IPS-18a (cell line): ENCODE data around the gene EHMT1.
"Not testable (repeated sequence)": the region's sequence is repeated elsewhere in the genome, so short reads cannot be mapped to it uniquely, and the experiment has no call there.

Experiments used
- H3K27ac ChIP-seq: one replicate; pipeline ENCODE4 v1.5.1; 2013; ENCODE audit warnings: low read length
- H3K27me3 ChIP-seq: one replicate; pipeline ENCODE4 v1.6.1; 2013; ENCODE audit warnings: mild to moderate bottlenecking, low read length; ENCODE audit not compliant: control insufficient read depth, insufficient read depth
- H3K36me3 ChIP-seq: one replicate; pipeline ENCODE4 v1.6.1; 2013; ENCODE audit warnings: low read depth, low read length; ENCODE audit not compliant: control insufficient read depth
- H3K4me1 ChIP-seq: one replicate; pipeline ENCODE4 v1.6.1; 2013; ENCODE audit warnings: low read depth, low read length; ENCODE audit not compliant: control insufficient read depth
- H3K4me3 ChIP-seq: one replicate; pipeline ENCODE4 v1.5.1; 2013; ENCODE audit warnings: low read length
- H3K9ac ChIP-seq: one replicate; pipeline ENCODE4 v1.6.1; 2013; ENCODE audit warnings: mild to moderate bottlenecking, low read length, moderate library complexity
- H3K9me3 ChIP-seq: one replicate; pipeline ENCODE4 v1.6.1; 2013; ENCODE audit warnings: low read depth, low read length; ENCODE audit not compliant: control insufficient read depth

The EHMT1 gene

GRCh38 chr9:137721899-137722298, 103.1 kb downstream of the EHMT1 start:
- H3K4me3 ChIP-seq = no peak overlapping the region
- no peak overlapping the region for H3K27ac ChIP-seq
- H3K27me3 ChIP-seq = no peaks in the 10 kb centered on the region
- H3K36me3 ChIP-seq = peaks cover 30% of the 10 kb centered on the region
- H3K9me3 ChIP-seq = no peaks in the 10 kb centered on the region
- no peak overlapping the region for H3K9ac ChIP-seq
- peaks cover 7% of the 10 kb centered on the region for H3K4me1 ChIP-seq

- Histone ChIP-seq H3K36me3 (peaks cover 28% of the 10 kb centered on the region), H3K27ac (no peak overlapping the region), H3K27me3 (no peaks in the 10 kb centered on the region), H3K9me3 (no peaks in the 10 kb centered on the region), H3K9ac (no peak overlapping the region), H3K4me1 (peaks cover 7% of the 10 kb centered on the region), H3K4me3 (no peak overlapping the region)
These were observed 103.7 kb downstream of the EHMT1 start for GRCh38 chr9:137722481-137722880.

- Histone ChIP-seq H3K27ac (peak overlapping the region; percentile 85), H3K36me3 (peaks cover 29% of the 10 kb centered on the region)
- H3K9ac ChIP-seq, H3K9me3 ChIP-seq, H3K4me1 ChIP-seq, H3K27me3 ChIP-seq, H3K4me3 ChIP-seq: not testable (repeated sequence)
These were observed 104.6 kb downstream of the EHMT1 start for GRCh38 chr9:137723356-137723755.

DNA sequence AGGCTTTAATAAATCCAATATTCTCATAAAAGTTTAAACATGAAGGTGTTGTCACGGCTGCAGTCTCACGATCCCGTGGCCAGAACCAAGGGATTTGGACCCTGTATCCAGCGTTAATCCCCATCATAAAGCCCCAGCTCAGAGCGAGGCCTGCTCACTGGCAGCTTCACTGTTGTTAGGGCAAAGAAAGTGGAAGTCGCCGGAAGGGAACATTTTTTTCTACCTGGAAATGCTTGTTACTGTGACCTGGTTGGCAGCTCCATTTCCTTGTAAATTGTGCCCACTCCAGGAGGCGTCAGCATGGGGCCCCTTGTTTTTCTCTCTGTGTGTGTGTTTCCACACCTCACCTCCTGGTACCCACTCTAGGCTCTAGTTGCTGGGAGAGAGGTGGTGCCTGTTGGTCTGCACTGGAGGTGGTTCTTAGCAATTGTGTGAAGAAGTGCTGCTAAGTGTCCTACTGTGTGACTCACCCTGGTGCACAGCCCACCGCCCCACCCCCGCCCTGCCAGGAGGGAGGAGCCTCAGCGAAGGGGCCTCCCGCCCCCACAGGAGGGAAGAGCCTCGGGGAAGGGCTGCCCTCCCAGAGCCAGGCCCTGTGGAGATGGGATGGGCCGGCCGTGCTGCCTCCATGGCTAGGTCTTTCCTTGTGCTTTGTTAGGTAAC, 105.1 kb downstream of the EHMT1 start:
- no peak overlapping the region for H3K9ac ChIP-seq
- peak overlapping the region; percentile 85 for H3K27ac ChIP-seq
- H3K27me3 ChIP-seq = no peaks in the 10 kb centered on the region
- H3K36me3 ChIP-seq = peaks cover 34% of the 10 kb centered on the region
- no peak overlapping the region for H3K4me3 ChIP-seq
- peaks cover 7% of the 10 kb centered on the region for H3K4me1 ChIP-seq
- H3K9me3 ChIP-seq = no peaks in the 10 kb centered on the region

DNA sequence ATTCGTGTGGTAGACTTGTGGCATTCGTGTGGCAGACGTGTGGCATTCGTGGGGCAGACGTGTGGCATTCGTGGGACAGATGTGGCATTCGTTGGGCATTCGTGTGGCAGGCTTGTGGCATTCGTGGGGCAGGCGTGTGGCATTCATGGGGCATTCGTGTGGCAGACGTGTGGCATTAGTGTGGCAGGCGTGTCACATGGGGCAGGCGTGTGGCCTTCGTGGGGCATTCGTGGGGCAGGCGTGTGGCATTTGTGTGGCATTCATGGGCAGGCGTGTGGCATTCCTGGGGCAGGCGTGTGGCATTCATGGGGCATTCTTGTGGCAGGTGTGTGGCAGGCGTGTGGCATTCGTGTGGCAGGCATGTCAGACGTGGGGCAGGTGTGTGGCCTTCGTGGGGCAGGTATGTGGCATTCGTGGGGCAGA, 106.0 kb downstream of the EHMT1 start:
- Histone ChIP-seq H3K27me3 (no peaks in the 10 kb centered on the region), H3K36me3 (peaks cover 28% of the 10 kb centered on the region), H3K9ac (no peak overlapping the region), H3K9me3 (no peaks in the 10 kb centered on the region), H3K4me3 (no peak overlapping the region), H3K27ac (no peak overlapping the region), H3K4me1 (peaks cover 7% of the 10 kb centered on the region)

- Histone ChIP-seq H3K9me3 (no peaks in the 10 kb centered on the region), H3K4me1 (peaks cover 7% of the 10 kb centered on the region), H3K9ac (no peak overlapping the region), H3K27ac (no peak overlapping the region), H3K4me3 (no peak overlapping the region), H3K36me3 (peaks cover 27% of the 10 kb centered on the region), H3K27me3 (no peaks in the 10 kb centered on the region)
These were observed 106.8 kb downstream of the EHMT1 start for GRCh38 chr9:137725598-137725997.

DNA sequence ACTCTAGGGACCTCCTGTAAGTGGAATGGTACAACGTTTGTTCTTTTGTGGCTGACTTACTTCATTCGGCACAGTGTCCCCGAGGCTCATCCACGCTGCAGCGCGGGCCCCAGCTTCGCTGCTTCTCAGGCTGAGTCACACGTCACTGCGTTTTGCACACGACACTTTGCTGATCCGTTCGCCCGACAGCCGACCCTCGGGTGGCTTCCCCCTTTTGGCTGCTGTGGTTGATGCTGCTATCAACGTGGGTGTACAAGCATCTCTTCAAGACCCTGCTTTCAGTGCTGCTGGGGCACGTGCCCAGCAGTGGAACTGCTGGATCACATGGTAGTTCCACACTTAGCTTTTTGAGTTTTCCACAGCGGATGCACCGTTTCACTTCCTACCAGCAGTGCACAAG, 107.5 kb downstream of the EHMT1 start:
- H3K27me3 ChIP-seq, H3K27ac ChIP-seq, H3K4me1 ChIP-seq, H3K9ac ChIP-seq, H3K9me3 ChIP-seq, H3K4me3 ChIP-seq: not testable (repeated sequence)
- peaks cover 32% of the 10 kb centered on the region for H3K36me3 ChIP-seq

DNA sequence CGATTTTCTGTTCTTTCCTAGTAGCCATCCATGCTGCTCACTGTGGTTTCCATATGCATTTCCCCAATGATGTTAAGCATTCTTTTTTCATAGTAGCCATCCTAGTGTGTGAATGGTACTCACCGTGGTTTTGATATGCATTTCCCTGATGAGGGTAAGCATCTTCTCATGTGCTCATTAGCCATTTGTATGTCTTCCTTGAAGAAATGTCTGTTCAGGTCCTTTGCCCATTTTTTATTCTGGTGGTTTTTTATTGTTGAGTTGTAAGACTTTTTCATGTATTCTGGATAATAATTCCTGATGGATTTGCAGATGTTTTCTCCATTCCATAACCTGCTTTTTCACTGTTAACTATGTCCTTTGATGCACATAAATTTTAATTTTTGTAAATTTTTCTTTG, 108.0 kb downstream of the EHMT1 start:
- Histone ChIP-seq H3K9me3 (no peaks in the 10 kb centered on the region), H3K4me1 (peaks cover 7% of the 10 kb centered on the region)

DNA sequence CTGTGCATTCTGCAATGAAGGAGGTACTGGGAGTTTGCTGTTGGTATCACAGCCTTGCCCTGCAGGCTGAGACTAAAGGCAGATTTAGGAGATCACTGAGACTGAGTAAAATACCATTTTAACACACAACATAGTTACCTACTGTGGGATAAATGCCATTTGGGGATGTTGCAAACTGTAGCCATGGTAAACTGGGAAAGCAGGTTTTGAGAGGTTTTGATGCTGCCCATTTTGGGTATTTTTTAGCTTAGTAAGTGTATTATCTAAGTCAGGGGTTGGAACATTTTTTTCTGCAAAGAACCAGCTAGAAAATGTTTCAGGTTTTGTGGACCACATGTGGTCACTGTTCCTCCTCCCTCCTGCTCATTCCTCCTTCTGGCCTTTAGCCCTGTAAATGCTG, 108.9 kb downstream of the EHMT1 start:
- peaks cover 34% of the 10 kb centered on the region for H3K36me3 ChIP-seq
- H3K9me3 ChIP-seq = no peaks in the 10 kb centered on the region

More for the DNA sequence above, 108.0 kb downstream of the EHMT1 start:
- Histone ChIP-seq H3K4me3 (no peak overlapping the region), H3K27ac (no peak overlapping the region), H3K9ac (no peak overlapping the region), H3K27me3 (no peaks in the 10 kb centered on the region), H3K36me3 (peaks cover 34% of the 10 kb centered on the region)

GRCh38 chr9:137728444-137729311, 109.9 kb downstream of the EHMT1 start:
- Histone ChIP-seq H3K36me3 (peaks cover 34% of the 10 kb centered on the region), H3K27ac (no peak overlapping the region), H3K9me3 (no peaks in the 10 kb centered on the region)

More for the DNA sequence above, 108.9 kb downstream of the EHMT1 start:
- Histone ChIP-seq H3K4me3 (no peak overlapping the region), H3K27me3 (no peaks in the 10 kb centered on the region), H3K4me1 (peaks cover 10% of the 10 kb centered on the region), H3K9ac (no peak overlapping the region), H3K27ac (no peak overlapping the region)

GRCh38 chr9:137731216-137731946, 112.6 kb downstream of the EHMT1 start:
- Histone ChIP-seq H3K9ac (no peak overlapping the region), H3K9me3 (no peaks in the 10 kb centered on the region), H3K4me3 (no peak overlapping the region), H3K36me3 (peaks cover 44% of the 10 kb centered on the region), H3K4me1 (peaks cover 3% of the 10 kb centered on the region), H3K27me3 (no peaks in the 10 kb centered on the region), H3K27ac (peak overlapping the region; percentile 20)

More at GRCh38 chr9:137728444-137729311, 109.9 kb downstream of the EHMT1 start:
- no peak overlapping the region for H3K9ac ChIP-seq
- no peak overlapping the region for H3K4me3 ChIP-seq
- peaks cover 6% of the 10 kb centered on the region for H3K4me1 ChIP-seq
- no peaks in the 10 kb centered on the region for H3K27me3 ChIP-seq
